Measurements from ENCODE around the gene POU2F1. TPM values are rescaled to one million over a fixed set of nuclear protein-coding genes. Genes with fewer than 3 reads are reported as not detected.

Gene POU2F1
- total and polyA plus RNA-seq, 4 donors, result 0.93 to 10.5 (median 6.5) TPM

DNA sequence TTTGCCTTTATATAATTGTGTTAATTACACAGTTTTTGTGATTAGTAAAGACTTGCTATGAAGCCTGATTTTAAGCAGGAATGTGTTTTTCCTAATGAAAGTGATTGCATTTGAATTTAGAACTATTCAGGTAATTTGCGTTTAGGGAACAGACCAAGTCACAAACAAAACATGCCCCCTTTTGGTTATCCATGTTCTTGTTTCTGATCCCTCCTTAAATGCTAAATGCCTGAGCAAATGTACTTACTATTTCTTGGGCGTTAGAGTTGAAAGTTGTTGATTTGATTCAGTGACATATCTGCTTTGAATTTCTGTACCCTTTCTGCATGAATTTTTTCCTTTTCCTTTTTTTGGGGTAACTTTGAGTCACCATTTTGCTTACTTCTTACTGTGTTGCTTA lies 5.2 kb downstream of the POU2F1 start:
- no peak overlapping the region for H3K9ac ChIP-seq (ENCODE audit: low read depth in 1 of 2, low read length in 2 of 2)
- peaks cover 0 to 23% (median 18%) of the 10 kb centered on the region in 4 donors for H3K4me1 ChIP-seq (ENCODE audit: control insufficient read depth in 4 of 4, insufficient read depth in 4 of 4, low read length in 3 of 4)
- 78% methylated on average over 2 of the region's 2 CpGs for WGBS
- no peaks in the 10 kb centered on the region for H3K36me3 ChIP-seq (ENCODE audit: control insufficient read depth in 4 of 4, insufficient read depth in 3 of 4, low read depth in 1 of 4, low read length in 3 of 4)
- H3K27ac ChIP-seq (ENCODE audit: low read depth in 1 of 2, low read length in 2 of 2), result no peak overlapping the region
- TF ChIP-seq, protein P1, sequence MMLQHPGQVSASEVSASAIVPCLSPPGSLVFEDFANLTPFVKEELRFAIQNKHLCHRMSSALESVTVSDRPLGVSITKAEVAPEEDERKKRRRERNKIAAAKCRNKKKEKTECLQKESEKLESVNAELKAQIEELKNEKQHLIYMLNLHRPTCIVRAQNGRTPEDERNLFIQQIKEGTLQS (IDR thresholded peaks at IDR 0.05), result no peak
- no peak for TF ChIP-seq YY1 (IDR thresholded peaks at IDR 0.05)
- TF ChIP-seq TAF1 (conservative IDR thresholded peaks at IDR 0.05), result no peak
- no peak for TF ChIP-seq EGR1 (IDR thresholded peaks at IDR 0.05; ENCODE audit: low read depth in 2 of 2)
- TF ChIP-seq RAD21 (IDR thresholded peaks at IDR 0.05), result no peak
- TF ChIP-seq, protein P2, sequence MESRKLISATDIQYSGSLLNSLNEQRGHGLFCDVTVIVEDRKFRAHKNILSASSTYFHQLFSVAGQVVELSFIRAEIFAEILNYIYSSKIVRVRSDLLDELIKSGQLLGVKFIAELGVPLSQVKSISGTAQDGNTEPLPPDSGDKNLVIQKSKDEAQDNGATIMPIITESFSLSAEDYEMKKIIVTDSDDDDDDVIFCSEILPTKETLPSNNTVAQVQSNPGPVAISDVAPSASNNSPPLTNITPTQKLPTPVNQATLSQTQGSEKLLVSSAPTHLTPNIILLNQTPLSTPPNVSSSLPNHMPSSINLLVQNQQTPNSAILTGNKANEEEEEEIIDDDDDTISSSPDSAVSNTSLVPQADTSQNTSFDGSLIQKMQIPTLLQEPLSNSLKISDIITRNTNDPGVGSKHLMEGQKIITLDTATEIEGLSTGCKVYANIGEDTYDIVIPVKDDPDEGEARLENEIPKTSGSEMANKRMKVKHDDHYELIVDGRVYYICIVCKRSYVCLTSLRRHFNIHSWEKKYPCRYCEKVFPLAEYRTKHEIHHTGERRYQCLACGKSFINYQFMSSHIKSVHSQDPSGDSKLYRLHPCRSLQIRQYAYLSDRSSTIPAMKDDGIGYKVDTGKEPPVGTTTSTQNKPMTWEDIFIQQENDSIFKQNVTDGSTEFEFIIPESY (IDR thresholded peaks at IDR 0.05), result no peak
- TF ChIP-seq, protein P3, sequence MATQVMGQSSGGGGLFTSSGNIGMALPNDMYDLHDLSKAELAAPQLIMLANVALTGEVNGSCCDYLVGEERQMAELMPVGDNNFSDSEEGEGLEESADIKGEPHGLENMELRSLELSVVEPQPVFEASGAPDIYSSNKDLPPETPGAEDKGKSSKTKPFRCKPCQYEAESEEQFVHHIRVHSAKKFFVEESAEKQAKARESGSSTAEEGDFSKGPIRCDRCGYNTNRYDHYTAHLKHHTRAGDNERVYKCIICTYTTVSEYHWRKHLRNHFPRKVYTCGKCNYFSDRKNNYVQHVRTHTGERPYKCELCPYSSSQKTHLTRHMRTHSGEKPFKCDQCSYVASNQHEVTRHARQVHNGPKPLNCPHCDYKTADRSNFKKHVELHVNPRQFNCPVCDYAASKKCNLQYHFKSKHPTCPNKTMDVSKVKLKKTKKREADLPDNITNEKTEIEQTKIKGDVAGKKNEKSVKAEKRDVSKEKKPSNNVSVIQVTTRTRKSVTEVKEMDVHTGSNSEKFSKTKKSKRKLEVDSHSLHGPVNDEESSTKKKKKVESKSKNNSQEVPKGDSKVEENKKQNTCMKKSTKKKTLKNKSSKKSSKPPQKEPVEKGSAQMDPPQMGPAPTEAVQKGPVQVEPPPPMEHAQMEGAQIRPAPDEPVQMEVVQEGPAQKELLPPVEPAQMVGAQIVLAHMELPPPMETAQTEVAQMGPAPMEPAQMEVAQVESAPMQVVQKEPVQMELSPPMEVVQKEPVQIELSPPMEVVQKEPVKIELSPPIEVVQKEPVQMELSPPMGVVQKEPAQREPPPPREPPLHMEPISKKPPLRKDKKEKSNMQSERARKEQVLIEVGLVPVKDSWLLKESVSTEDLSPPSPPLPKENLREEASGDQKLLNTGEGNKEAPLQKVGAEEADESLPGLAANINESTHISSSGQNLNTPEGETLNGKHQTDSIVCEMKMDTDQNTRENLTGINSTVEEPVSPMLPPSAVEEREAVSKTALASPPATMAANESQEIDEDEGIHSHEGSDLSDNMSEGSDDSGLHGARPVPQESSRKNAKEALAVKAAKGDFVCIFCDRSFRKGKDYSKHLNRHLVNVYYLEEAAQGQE (IDR thresholded peaks at IDR 0.05), result no peak
- no peak for TF ChIP-seq NR2F2 (IDR thresholded peaks at IDR 0.05)
- TF ChIP-seq, protein P4, sequence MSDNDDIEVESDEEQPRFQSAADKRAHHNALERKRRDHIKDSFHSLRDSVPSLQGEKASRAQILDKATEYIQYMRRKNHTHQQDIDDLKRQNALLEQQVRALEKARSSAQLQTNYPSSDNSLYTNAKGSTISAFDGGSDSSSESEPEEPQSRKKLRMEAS (IDR thresholded peaks at IDR 0.05), result no peak
- no peak for TF ChIP-seq JUND (IDR thresholded peaks at IDR 0.05)
- TF ChIP-seq FOXA2 (IDR thresholded peaks at IDR 0.05), result no peak
- no peak for TF ChIP-seq HNF4G (IDR thresholded peaks at IDR 0.05)
- TF ChIP-seq FOXA1 (IDR thresholded peaks at IDR 0.05), result no peak
- TF ChIP-seq, protein P5, sequence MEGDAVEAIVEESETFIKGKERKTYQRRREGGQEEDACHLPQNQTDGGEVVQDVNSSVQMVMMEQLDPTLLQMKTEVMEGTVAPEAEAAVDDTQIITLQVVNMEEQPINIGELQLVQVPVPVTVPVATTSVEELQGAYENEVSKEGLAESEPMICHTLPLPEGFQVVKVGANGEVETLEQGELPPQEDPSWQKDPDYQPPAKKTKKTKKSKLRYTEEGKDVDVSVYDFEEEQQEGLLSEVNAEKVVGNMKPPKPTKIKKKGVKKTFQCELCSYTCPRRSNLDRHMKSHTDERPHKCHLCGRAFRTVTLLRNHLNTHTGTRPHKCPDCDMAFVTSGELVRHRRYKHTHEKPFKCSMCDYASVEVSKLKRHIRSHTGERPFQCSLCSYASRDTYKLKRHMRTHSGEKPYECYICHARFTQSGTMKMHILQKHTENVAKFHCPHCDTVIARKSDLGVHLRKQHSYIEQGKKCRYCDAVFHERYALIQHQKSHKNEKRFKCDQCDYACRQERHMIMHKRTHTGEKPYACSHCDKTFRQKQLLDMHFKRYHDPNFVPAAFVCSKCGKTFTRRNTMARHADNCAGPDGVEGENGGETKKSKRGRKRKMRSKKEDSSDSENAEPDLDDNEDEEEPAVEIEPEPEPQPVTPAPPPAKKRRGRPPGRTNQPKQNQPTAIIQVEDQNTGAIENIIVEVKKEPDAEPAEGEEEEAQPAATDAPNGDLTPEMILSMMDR (IDR thresholded peaks at IDR 0.05; ENCODE audit: low read depth, low read length, missing input control), result no peak
- TF ChIP-seq HNF4A (conservative IDR thresholded peaks at IDR 0.05), result no peak
- no peak for TF ChIP-seq RXRA (IDR thresholded peaks at IDR 0.05)
- H3K9me3 ChIP-seq (ENCODE audit: control insufficient read depth in 4 of 4, low read length in 3 of 4), result no peaks in the 10 kb centered on the region
- H3K4me3 ChIP-seq (ENCODE audit: low read depth in 1 of 3, low read length in 3 of 3), result no peak overlapping the region
- H3K27me3 ChIP-seq (ENCODE audit: control insufficient read depth in 4 of 4, insufficient read depth in 4 of 4, low read length in 3 of 4), result no peaks in the 10 kb centered on the region
- DNase-seq (ENCODE audit: low spot score), result no peak

DNA sequence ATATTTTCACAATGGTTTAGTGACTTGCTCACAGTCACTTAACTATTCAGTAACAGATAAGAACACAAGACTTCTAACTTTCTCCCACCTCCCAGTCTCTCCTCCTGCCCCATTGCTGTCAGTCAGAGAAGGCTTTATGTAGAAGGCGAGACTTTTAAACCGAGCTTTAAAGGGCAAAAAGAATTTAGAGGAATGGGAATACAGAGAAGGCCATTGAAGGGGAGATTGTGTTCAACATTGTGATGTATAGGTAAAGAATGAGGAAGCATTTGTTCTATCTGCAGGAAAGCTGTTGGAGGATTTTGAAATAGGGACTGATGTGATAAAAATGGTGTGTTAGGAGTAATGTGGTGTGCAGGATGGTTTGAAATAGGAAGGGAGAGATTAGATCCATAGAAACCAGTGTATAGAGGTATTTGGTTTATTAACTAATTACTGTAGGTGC lies 7.3 kb downstream of the POU2F1 start:
- H3K9ac ChIP-seq (ENCODE audit: low read depth in 1 of 2, low read length in 2 of 2), result no peak overlapping the region
- 89% methylated on average over 2 of the region's 2 CpGs for WGBS
- H3K4me3 ChIP-seq (ENCODE audit: low read depth in 1 of 3, low read length in 3 of 3), result no peak overlapping the region
- H3K4me1 ChIP-seq (ENCODE audit: control insufficient read depth in 4 of 4, insufficient read depth in 4 of 4, low read length in 3 of 4), result peaks cover 0 to 16% (median 11%) of the 10 kb centered on the region in 4 donors
- no peaks in the 10 kb centered on the region for H3K27me3 ChIP-seq (ENCODE audit: control insufficient read depth in 4 of 4, insufficient read depth in 4 of 4, low read length in 3 of 4)
- no peaks in the 10 kb centered on the region for H3K9me3 ChIP-seq (ENCODE audit: control insufficient read depth in 4 of 4, low read length in 3 of 4)
- H3K27ac ChIP-seq (ENCODE audit: low read depth in 1 of 2, low read length in 2 of 2), result no peak overlapping the region
- DNase-seq (ENCODE audit: low spot score), result no peak
- no peaks in the 10 kb centered on the region for H3K36me3 ChIP-seq (ENCODE audit: control insufficient read depth in 4 of 4, insufficient read depth in 3 of 4, low read depth in 1 of 4, low read length in 3 of 4)
- TF ChIP-seq, protein P3 (IDR thresholded peaks at IDR 0.05), result no peak
- TF ChIP-seq, protein P1 (IDR thresholded peaks at IDR 0.05), result no peak
- TF ChIP-seq YY1 (IDR thresholded peaks at IDR 0.05) (no peak), GABPA (IDR thresholded peaks at IDR 0.05 in 1 of 2, conservative IDR thresholded peaks at IDR 0.05 in 1 of 2) (no peak), RXRA (IDR thresholded peaks at IDR 0.05) (no peak), EGR1 (IDR thresholded peaks at IDR 0.05; ENCODE audit: low read depth in 2 of 2) (no peak), HNF4A (conservative IDR thresholded peaks at IDR 0.05) (no peak), TAF1 (conservative IDR thresholded peaks at IDR 0.05) (no peak), JUND (IDR thresholded peaks at IDR 0.05) (no peak)
- TF ChIP-seq, protein P5 (IDR thresholded peaks at IDR 0.05; ENCODE audit: low read depth, low read length, missing input control), result no peak
